Fibroblast of peridontal ligament (primary cell): Measurements from ENCODE around the gene RORB.
A peak's percentile ranks its signal among the peaks of the same experiment; 100 is the strongest.

Experiments
- DNase-seq: peaks from one replicate; pipeline ENCODE4 v3.0.0-alpha.2; 2010; ENCODE audit errors: extremely low read depth

Gene RORB

DNA sequence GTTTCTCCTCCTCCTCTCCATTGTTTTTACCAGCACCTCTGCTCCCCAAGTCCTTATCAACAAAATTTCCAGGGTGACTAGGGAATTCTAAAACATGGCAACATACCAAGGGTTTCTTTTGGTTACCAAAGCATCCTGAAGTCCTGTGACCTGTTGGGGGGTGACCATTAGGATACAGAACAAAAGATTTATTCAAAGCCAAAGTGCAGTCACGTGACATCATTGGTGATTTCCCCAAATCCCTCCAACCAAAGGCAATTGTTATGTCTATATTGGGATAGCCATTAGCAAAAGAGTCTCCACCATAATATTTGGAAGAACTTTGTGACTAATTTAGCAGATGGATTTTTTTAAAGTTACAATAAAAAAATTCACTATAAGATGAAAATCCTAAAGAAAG is 222.2 kb downstream of the RORB start:
- DNase-seq: no peak

GRCh38 chr9:74721696-74722660 is 224.8 kb downstream of the RORB start:
- peak; percentile 35 for DNase-seq

GRCh38 chr9:74724317-74724716 is 227.2 kb downstream of the RORB start:
- DNase-seq: no peak

DNA sequence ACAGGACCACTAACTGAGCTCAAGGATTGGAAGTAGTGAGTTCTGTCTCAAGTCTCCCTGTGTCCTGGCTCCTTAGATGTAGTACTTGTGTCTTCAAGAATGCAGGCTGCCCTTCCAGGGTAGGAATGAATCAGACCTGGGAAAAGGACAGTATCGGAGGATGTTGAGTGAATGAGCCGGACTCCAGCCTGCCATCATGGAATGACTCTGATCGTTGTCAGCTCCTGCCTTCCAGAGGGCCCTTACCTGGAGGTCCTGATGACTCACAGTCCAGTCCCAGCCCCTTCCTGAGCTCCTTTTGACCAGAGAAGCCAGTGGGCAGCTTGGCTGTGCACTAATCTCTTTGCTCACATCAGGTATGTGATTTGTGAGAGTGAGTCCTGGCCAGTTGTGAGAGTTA is 229.4 kb downstream of the RORB start:
- no peak for DNase-seq

DNA sequence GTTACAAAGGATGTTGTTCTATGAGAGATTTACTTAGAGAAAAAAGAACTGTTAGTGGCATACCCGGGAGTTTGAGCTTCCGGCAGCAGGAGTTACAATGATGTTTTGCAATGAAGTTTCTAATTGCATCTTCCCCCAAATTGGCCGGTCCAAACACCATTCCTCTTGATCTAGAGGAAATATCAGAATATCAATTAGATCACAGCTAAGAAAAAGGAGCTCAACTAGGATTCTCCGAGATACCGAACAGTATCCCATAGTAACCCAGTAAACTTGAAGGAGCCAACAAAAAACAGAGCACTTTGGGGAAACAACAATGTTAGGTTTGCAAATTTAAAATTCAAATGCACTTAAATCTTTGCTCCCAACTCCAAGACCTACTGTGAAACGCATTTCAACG is 231.0 kb downstream of the RORB start:
- no peak for DNase-seq

GRCh38 chr9:74729136-74729695 is 232.1 kb downstream of the RORB start:
- DNase-seq: peak; percentile 31

- DNase-seq: peak; percentile 7
These were observed 238.6 kb downstream of the RORB start for GRCh38 chr9:74735761-74736160.

- DNase-seq: no peak
These were observed 239.5 kb downstream of the RORB start for GRCh38 chr9:74736646-74737045.

DNA sequence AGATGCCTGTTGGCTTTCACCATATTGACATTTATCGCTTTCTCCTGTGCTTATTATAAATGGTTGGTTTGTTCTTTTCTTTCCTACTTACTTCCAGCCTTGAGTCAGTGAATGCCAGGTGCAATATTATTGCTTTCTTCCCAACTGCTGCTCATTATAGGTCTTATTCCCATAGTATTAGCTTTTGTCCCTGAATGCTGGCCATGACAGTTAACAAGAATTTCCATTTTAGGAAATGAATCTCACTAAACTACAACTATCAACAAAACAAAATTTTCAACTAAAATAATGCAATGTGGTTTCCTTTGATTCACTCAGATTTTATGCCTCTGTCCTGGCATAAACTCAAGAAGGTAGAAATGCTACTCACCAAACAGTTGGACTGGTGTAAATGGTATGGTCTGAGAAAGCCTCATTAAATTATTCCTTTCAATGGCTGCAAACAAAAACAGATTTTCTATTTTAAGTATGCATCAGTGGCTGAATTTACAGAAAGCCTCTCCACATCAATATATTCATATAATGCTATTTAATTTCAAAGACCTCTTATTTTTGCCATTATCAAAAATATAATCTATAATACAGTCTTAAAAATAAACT is 245.2 kb downstream of the RORB start:
- no peak for DNase-seq
